ENCODE measurements around the gene FBXW7.

Gene FBXW7

GRCh38 chr4:152273343-152273742, 262.5 kb downstream of the FBXW7 start:
- DNase-seq, result no peak

Data from COR-L47 (cell line).